GM21381 (cell line): ENCODE data around the gene ACTG1.
"Not testable (repeated sequence)": the region's sequence is repeated elsewhere in the genome, so short reads cannot be mapped to it uniquely, and the experiment has no call there.

Experiments used
- ATAC-seq: cut with Tn5 transposase; IDR thresholded peaks from one replicate; pipeline ENCODE4 v1.9.1; 2021; ENCODE audit warnings: mild to moderate bottlenecking, moderate library complexity; ENCODE audit not compliant: unreplicated experiment

ACTG1 gene

GRCh38 chr17:81533339-81534141 lies 20.9 kb upstream of the ACTG1 start:
- ATAC-seq: no peak

GRCh38 chr17:81532490-81533287 lies 20.1 kb upstream of the ACTG1 start:
- no peak for ATAC-seq

DNA sequence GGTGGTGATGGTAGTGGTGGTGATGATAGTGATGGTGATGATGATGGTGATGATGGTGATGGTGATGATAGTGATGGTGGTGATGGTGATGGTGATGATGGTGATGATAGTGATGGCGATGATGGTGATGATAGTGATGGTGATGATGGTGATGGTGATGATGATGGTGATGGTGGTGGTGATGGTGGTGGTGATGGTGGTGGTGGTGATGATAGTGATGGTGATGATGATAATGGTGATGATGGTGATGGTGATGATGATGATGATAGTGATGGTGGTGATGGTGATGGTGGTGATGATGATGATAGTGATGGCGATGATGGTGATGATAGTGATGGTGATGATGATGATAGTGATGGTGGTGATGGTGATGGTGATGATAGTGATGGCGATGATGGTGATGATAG lies 19.4 kb upstream of the ACTG1 start:
- ATAC-seq: not testable (repeated sequence)

DNA sequence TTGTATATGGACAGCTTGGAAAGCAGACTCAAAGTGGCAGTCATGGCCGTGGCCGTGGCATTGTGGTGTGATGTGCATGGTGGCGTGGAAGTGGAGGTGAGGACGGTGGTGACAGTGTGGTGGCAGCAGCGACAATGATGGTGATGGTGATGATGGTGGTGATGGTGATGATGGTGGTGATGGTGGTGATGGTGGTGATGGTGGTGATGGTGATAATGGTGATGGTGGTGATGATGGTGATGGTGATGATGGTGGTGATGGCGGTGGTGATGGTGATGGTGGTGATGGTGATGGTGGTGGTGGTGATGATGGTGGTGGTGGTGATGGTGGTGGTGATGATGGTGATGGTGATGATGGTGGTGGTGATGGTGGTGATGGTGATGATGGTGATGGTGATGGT lies 18.4 kb upstream of the ACTG1 start:
- not testable (repeated sequence) for ATAC-seq

GRCh38 chr17:81529437-81529803 lies 16.8 kb upstream of the ACTG1 start:
- ATAC-seq: no peak

- ATAC-seq: no peak
Measured at GRCh38 chr17:81528651-81529436, 16.2 kb upstream of the ACTG1 start.

DNA sequence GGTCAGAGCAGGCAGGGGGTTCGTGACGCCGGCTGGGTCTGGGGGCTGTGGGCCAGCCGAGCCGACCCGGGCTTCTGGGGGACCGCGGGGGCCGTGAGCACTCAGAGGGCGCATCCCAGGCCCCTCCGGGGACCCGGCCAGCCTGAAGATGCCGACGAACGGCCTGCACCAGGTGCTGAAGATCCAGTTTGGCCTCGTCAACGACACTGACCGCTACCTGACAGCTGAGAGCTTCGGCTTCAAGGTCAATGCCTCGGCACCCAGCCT lies 15.7 kb upstream of the ACTG1 start:
- ATAC-seq: no peak

DNA sequence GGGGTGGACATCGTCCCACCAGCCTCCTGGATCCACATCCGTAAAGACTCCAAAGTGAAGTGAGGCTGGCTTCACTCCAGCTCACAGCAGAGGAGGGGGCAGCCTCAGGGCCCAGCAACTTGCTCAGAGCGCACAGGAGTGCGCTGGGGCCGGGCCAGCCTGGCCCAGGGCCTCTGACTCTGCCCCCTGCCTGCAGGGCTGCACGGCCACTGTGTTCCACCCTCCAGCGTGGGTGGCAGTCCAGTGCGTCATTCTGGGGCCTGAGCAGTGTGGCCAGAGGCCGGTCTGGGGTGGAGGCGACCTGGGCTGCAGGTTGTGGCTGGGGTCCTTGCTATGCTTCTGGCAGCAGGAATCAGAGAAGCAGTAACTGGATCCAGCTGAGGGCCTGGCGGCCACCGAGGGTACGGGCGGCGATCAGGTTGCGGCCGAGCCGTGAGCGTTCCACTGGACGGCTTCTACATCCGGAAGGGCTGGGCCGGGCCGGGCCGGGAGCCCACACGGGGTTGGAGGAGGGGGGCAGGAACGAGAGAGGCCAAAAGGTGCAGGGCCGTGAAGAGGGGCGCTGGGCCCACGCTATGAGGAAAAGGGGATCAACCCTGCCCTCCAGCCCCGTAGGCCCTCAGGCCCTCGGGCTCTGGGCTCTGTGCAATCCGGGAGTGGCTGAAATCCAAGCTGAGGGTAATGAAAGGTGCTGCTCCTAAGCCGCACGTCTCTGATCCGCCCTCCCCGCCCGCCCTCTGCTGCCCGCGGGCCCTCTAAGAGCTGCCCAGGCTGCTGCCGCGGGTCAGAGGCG lies 15.2 kb upstream of the ACTG1 start, which contains the start of gene FSCN2:
Gene FSCN2, plus strand, starts transcription at position 787 of the 793 bp plus-strand sequence. CDS start 155 bp downstream, outside the sequence.
- ATAC-seq: no peak

GRCh38 chr17:81526662-81527571 lies 14.3 kb upstream of the ACTG1 start:
- ATAC-seq: no peak

- ATAC-seq: no peak
Measured at GRCh38 chr17:81524865-81525159, 12.2 kb upstream of the ACTG1 start.

DNA sequence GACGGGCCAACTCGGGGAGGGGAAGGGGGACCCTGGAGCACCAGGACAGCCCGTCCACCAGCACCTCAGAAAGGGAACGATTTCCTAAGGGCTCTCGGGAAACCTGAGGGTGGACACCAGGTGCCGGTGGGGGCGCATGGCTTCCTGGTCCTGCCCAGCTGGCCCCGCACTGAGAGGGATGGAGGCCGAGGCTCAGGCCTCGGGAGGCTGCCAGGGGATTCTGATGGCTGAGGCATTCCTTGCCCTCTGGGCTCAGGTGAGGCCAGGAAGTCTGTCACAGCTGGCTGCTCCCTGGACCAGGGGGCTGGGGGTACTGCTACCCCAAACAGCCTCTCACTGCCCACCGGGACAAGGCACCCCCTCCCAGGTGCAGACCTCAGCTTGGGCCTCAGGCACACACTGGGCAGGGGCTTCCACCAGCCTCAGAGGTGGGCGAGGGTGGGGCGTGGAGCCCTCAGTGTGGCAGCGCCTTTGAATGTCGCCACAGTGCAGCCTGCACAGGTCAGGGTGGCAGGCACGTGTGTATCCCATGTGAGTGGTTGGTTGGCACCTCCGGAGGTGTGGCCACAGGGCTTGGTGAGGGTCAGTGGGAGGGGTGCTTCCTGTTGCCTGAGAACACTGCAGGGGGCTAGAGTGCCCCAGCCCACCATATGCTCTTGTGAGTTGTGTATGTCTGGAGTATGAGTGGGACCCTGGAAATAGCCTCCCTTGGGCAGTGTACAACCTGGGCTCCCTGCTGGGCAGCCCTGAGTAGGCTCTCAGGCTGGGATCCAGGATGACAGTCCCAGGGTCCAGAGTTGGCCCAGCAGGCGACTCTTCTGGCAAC lies 11.7 kb upstream of the ACTG1 start:
- no peak for ATAC-seq

DNA sequence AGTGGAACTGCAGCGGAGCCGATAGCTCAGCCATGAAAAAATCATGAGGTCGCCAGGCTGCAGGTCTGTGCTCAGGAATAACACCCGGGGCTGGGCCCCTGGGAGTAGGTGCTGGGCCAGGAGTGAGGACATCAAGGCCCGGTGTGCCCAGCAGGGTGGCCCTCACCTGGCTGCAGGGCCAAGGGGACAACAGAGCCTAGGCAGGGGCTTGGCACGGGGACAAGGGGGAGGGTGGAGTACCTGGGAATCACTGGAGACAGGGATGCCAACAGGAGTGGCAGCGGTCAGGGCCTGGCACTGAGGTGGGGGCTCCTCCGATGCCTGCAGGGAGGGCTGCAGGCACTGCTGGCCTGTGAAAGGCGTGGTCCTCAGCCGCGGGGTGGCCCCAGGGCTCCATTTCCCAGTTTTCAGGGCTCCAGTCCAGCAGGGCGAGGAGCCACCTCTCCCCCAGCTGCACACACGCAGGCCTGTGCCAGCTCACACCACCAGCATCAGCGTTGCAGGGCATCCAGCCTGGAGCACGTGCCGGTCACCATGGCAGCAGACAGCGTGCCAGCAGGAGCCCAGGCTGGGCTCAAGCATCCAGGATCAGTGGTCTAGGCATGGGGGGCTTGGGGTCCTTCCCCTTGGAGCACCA lies 10.9 kb upstream of the ACTG1 start:
- no peak for ATAC-seq

DNA sequence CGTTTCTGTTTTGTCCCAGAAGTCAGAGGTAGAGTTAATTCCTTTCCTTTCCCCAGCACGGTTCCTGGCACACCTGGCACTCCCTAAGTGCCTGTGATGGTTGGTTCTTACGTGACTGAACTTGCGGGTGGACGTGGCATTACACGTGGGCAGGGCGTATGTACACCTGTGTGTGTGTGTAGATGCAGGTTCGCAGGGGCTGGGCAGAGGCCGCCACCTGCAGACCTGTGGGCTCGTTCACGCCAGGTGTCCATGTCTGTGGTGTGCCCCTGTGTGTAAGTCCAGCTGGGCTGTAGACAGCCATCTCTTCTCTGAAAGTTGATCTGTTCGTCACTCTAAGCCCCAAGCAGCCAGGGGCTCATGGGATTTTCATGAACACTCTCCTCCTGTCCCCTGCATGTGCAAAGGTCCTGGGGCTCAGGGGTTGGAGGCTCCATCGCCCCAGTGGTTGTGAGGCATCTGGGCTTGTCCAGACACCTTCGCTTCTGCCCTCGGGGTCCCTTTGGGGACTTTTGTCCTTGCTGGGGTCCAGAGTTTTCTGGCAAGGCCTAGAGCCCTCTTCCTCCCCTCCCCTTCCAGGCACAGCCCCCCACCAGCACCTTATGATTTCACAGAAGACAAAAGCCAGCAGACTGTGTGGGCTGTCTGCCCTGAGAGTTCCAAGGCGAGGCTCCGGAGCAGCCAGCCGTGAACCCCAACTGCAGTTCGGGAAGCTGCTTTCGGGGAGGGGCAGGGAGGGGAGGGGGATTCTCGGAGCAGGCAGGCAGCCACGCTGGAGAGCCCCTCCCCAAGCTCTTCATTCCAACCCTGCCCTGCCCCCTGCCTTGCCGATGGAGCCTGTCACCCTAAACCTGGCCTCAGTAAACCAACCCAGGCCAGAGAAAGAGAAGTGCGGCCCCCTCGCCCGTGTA lies 10.1 kb upstream of the ACTG1 start:
- ATAC-seq: no peak

- no peak for ATAC-seq
Measured at GRCh38 chr17:81520021-81520901, 7.7 kb upstream of the ACTG1 start.

GRCh38 chr17:81519284-81520020 lies 6.9 kb upstream of the ACTG1 start:
- ATAC-seq: no peak

DNA sequence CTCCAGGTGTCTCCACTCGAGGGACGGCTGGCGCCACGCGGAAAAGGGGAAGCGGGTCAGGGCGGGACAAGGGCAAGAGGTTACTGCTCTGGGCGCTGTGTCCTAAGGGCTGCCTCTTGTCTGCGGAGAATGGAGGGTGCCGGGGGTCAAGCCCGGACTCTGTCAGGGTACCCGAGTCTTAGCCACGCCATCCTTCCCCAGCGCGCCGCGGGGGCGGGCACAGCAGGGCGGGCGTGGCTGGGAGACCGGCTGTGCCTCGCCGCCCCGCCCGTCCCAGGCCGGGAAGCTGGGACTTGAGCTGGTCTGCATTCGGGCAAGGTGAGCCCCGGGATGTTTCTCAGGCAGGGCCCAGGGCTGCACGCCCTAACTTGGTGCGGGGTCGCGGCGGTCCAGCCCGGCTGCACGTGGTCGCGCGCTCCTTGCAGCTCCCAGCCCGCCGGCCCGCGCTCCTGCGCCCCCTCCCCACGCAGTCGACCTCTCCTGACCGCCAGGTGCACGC lies 6.2 kb upstream of the ACTG1 start:
- no peak for ATAC-seq
